GM21619 (cell line): Measurements from ENCODE around the gene ADGRG4.

Source experiments
- ATAC-seq: cut with Tn5 transposase; IDR thresholded peaks from one replicate; pipeline ENCODE4 v1.9.1; 2021; ENCODE audit not compliant: unreplicated experiment

ADGRG4 gene

GRCh38 chrX:136453771-136454170, 153.0 kb downstream of the ADGRG4 start:
- ATAC-seq = no peak

DNA sequence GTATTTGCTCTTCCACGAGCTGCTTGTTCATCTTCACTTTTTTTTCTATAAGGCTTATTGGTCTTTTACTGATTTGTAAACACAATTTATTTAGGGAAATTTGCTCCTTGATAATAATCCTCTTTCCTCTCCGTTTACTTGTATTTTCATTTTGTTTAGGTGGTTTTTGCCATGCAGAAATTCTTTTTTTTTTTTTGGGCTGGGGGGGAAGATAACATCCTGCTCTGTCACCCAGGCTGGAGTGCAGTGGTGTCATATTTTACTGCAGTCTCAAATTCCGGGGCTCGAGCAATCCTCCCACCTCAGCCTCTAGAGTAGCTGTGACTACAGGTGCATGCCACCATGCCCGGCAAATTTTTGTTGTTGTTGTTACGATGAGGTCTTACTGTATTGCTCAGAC, 155.4 kb downstream of the ADGRG4 start:
- no peak for ATAC-seq

GRCh38 chrX:136457303-136457917, 156.6 kb downstream of the ADGRG4 start:
- ATAC-seq = no peak

DNA sequence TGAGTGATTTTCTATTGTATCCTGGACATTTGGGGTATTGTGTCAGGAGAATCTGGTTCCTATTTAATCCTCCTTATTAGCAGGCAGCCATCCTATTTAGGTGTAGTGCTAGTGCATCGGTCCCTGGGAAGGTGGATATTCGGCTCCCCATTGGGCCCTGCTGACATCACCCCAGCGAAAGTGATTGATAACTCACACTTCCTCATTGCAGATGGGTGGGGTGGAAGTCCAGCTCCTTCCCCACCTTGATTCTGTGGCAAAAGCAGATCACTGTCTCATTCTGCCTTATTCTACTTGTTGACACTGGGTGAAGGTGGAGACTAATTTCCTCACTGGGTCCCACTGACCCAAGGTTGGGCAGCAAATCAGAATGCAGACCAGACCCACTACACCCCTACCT, 163.8 kb downstream of the ADGRG4 start:
- no peak for ATAC-seq
